Mesendoderm (in vitro differentiated cells): ENCODE measurements around the gene ART1.

ENCODE experiments used
- DNase-seq: peaks from one replicate; pipeline ENCODE4 v3.0.0; 2013
- H2AK5ac ChIP-seq: 2 replicates; pipeline ENCODE4 v1.6.1; 2013; ENCODE audit warnings: low read length, inconsistent platforms
- H2BK120ac ChIP-seq: 2 replicates; pipeline ENCODE4 v1.6.1; 2013; ENCODE audit warnings: low read depth, mild to moderate bottlenecking, low read length, moderate library complexity, mixed read lengths
- H2BK15ac ChIP-seq: replicated peaks from 2 replicates; pipeline ENCODE4 v1.6.1; 2013; ENCODE audit warnings: low read depth, mild to moderate bottlenecking, moderate library complexity
- H2BK5ac ChIP-seq: 2 replicates; pipeline ENCODE4 v1.6.1; 2013; ENCODE audit warnings: low read length, inconsistent platforms
- H3K18ac ChIP-seq: 2 replicates; pipeline ENCODE4 v1.6.1; 2013; ENCODE audit warnings: mild to moderate bottlenecking, low read length, mixed read lengths
- H3K23ac ChIP-seq: one replicate; pipeline ENCODE4 v1.6.1; 2013; ENCODE audit warnings: low read length
- H3K27ac ChIP-seq: 2 replicates; pipeline ENCODE4 v1.5.1; 2013; ENCODE audit warnings: low read depth, mild to moderate bottlenecking, inconsistent platforms, low read length, moderate library complexity
- H3K27me3 ChIP-seq: 2 replicates; pipeline ENCODE4 v1.6.1; 2013; ENCODE audit warnings: low read length, control low read depth, mild to moderate bottlenecking, inconsistent platforms; ENCODE audit not compliant: insufficient read depth, poor library complexity
- H3K36me3 ChIP-seq: 2 replicates; pipeline ENCODE4 v1.6.1; 2013; ENCODE audit warnings: low read length, inconsistent platforms; ENCODE audit not compliant: control insufficient read depth, insufficient read depth
- H3K4ac ChIP-seq: one replicate; pipeline ENCODE4 v1.6.1; 2013; ENCODE audit warnings: low read depth, mild to moderate bottlenecking, low read length, moderate library complexity
- H3K4me1 ChIP-seq: 2 replicates; pipeline ENCODE4 v1.6.1; 2013; ENCODE audit warnings: low read depth, low read length, inconsistent platforms; ENCODE audit not compliant: control insufficient read depth
- H3K4me2 ChIP-seq: 2 replicates; pipeline ENCODE4 v1.6.1; 2013; ENCODE audit warnings: low read length
- H3K4me3 ChIP-seq: 2 replicates; pipeline ENCODE4 v1.5.1; 2013; ENCODE audit warnings: mild to moderate bottlenecking, low read length
- H3K56ac ChIP-seq: one replicate; pipeline ENCODE4 v1.6.1; 2013; ENCODE audit warnings: low read length
- H3K79me1 ChIP-seq: 2 replicates; pipeline ENCODE4 v1.6.1; 2013; ENCODE audit warnings: low read length, inconsistent platforms
- H3K79me2 ChIP-seq: 2 replicates; pipeline ENCODE4 v1.6.1; 2013; ENCODE audit warnings: mild to moderate bottlenecking, low read length; ENCODE audit not compliant: control insufficient read depth, insufficient read depth
- H3K9ac ChIP-seq: 2 replicates; pipeline ENCODE4 v1.6.1; 2013; ENCODE audit warnings: low read length, inconsistent platforms
- H4K5ac ChIP-seq: one replicate; pipeline ENCODE4 v1.6.1; 2013; ENCODE audit warnings: low read length
- H4K8ac ChIP-seq: one replicate; pipeline ENCODE4 v1.6.1; 2013; ENCODE audit warnings: low read depth, mild to moderate bottlenecking, control low read depth, low read length, moderate library complexity
- WGBS: extraction: QIAGEN DNeasy Blood & Tissue Kit; methylation state at CpG from one replicate; pipeline ENCODE4 v1.1.7; 2013; ENCODE audit warnings: low lambda C conversion rate, missing lambda C conversion rate; ENCODE audit not compliant: insufficient coverage; ENCODE audit errors: extremely low coverage; 5-methylcytosine and 5-hydroxymethylcytosine counted together

Gene ART1

DNA sequence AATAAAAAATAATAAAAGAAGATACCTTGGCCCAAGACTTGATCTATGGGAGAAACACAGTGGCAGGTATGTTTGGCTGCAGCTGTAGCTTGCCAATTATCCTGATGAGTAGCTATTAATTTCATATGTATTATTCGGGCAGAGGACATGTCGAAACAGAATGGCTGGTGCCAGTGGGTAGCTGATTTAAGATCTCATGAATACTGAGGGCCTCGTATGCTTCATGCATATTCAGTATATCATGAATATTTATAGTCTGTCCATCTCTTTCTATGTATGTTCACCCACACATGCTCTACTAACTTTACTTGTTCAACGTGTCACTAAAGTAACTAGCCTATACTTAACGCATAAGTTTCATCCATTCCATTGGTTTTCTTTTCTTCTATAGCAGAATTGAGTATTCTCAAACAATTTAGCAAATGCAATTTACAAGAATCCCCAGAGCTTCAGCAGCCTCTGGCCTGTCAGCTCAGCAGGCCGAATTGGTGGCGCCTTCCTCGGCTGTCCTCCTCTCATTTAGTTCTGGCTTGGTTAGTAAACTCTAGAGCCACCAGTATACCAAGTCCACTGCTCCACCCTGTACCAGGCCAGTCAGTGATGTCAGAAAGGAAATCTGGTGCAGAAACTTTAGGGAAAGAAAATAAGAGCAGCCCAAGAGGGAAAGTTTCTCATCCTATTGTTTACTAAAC lies 21.0 kb upstream of the ART1 start:
- no peak overlapping the region for H3K4ac ChIP-seq
- H3K27me3 ChIP-seq = no peaks in the 10 kb centered on the region
- peaks cover 2% of the 10 kb centered on the region for H3K4me1 ChIP-seq
- H3K9ac ChIP-seq = no peak overlapping the region
- no peak overlapping the region for H3K4me2 ChIP-seq
- no peak overlapping the region for H3K18ac ChIP-seq
- no peak overlapping the region for H3K27ac ChIP-seq
- H4K5ac ChIP-seq = no peak overlapping the region
- no peaks in the 10 kb centered on the region for H3K36me3 ChIP-seq
- no peaks in the 10 kb centered on the region for H3K79me1 ChIP-seq
- no peak overlapping the region for H3K56ac ChIP-seq
- H3K4me3 ChIP-seq = no peak overlapping the region
- H3K23ac ChIP-seq = no peak overlapping the region
- WGBS = no CpG with 5 or more reads among the region's 8 CpGs
- H2BK5ac ChIP-seq = no peak overlapping the region
- H4K8ac ChIP-seq = no peak overlapping the region
- H2BK15ac ChIP-seq = no peak overlapping the region
- no peaks in the 10 kb centered on the region for H3K79me2 ChIP-seq
- no peak overlapping the region for H2AK5ac ChIP-seq
- H2BK120ac ChIP-seq = no peak overlapping the region
- DNase-seq = no peak

DNA sequence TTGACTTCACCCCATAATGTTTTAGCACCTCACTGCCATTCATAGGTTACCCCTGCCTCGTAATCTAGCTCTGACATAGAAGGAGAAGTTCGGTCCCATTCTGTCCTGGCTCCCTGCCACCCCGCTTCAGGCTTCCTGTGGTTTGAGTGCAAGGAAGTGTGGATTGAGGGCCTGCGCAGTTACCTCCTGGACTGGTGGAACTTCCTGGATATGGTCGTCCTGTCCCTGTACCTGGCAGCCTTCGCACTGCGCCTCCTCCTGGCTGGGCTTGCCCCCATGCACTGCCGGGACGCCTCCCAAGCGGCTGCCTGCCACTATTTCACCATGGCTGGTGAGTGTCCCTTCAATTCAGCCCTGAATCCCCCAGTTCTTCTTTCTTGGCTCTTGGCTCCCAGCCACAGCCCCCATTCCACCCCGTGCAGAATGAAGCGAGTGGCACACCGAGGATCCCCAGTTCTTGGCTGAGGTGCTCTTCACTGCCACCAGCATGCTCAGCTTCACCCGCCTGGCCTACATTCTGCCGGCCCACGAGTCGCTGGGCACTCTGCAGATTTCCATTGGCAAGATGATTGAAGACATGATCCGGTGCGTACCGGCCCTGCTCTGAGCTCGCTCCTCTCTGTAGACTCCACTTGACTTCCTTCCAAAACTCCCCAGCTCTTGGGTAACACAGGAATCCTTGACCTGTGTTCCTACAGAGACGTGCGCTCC lies 18.5 kb upstream of the ART1 start:
- Histone ChIP-seq H3K56ac (peak overlapping the region; percentile 3), H2BK15ac (no peak overlapping the region), H3K4me3 (no peak overlapping the region), H2AK5ac (no peak overlapping the region), H4K5ac (no peak overlapping the region), H3K27me3 (no peaks in the 10 kb centered on the region), H3K36me3 (no peaks in the 10 kb centered on the region), H3K79me1 (no peaks in the 10 kb centered on the region), H3K9ac (no peak overlapping the region), H3K23ac (no peak overlapping the region), H3K18ac (no peak overlapping the region), H4K8ac (no peak overlapping the region), H3K27ac (no peak overlapping the region), H3K79me2 (no peaks in the 10 kb centered on the region), H3K4ac (no peak overlapping the region), H2BK120ac (no peak overlapping the region), H2BK5ac (no peak overlapping the region), H3K4me1 (peaks cover 2% of the 10 kb centered on the region), H3K4me2 (no peak overlapping the region)
- WGBS = no CpG with 5 or more reads among the region's 23 CpGs
- no peak for DNase-seq

GRCh38 chr11:3627291-3627690 lies 17.6 kb upstream of the ART1 start:
- no peak overlapping the region for H3K4me3 ChIP-seq
- H3K27ac ChIP-seq = no peak overlapping the region
- H2BK120ac ChIP-seq = no peak overlapping the region
- H3K27me3 ChIP-seq = no peaks in the 10 kb centered on the region
- H3K79me2 ChIP-seq = no peaks in the 10 kb centered on the region
- no peak overlapping the region for H2AK5ac ChIP-seq
- no peak overlapping the region for H3K9ac ChIP-seq
- H3K4me1 ChIP-seq = no peaks in the 10 kb centered on the region
- H4K8ac ChIP-seq = no peak overlapping the region
- no peak overlapping the region for H2BK5ac ChIP-seq
- no peak overlapping the region for H3K4ac ChIP-seq
- H3K36me3 ChIP-seq = no peaks in the 10 kb centered on the region
- peak; percentile 35 for DNase-seq
- no peaks in the 10 kb centered on the region for H3K79me1 ChIP-seq
- WGBS = no CpG with 5 or more reads among the region's 1 CpG
- no peak overlapping the region for H2BK15ac ChIP-seq
- H3K23ac ChIP-seq = no peak overlapping the region
- H3K56ac ChIP-seq = no peak overlapping the region
- H3K4me2 ChIP-seq = no peak overlapping the region
- H4K5ac ChIP-seq = no peak overlapping the region
- H3K18ac ChIP-seq = no peak overlapping the region

DNA sequence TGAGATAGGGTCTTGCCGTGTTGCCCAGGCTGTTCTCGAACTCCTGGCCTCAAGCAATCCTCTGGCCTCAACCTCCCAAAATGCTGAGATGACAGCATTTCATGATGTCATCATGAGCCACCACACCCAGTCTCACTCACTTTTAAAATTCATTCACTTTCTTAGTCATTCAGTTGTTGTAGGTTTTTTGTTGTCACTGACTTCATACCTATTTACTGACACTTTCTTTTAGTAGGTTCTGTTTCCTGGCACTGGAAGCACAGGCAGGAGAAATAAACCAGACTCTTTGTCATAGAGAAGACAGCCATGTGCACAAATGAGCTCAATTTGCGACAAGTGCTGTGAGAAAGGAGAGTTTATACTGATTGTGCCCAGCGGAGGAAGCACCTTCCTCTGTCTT lies 13.6 kb upstream of the ART1 start:
- no peaks in the 10 kb centered on the region for H3K4me1 ChIP-seq
- no peak overlapping the region for H3K23ac ChIP-seq
- no peak overlapping the region for H2BK120ac ChIP-seq
- H3K79me2 ChIP-seq = no peaks in the 10 kb centered on the region
- no peak for DNase-seq
- no peak overlapping the region for H3K56ac ChIP-seq
- no peak overlapping the region for H2AK5ac ChIP-seq
- no peak overlapping the region for H2BK5ac ChIP-seq
- H3K79me1 ChIP-seq = no peaks in the 10 kb centered on the region
- WGBS = no CpG with 5 or more reads among the region's 4 CpGs
- H3K4me2 ChIP-seq = no peak overlapping the region
- H3K4ac ChIP-seq = no peak overlapping the region
- H3K27me3 ChIP-seq = no peaks in the 10 kb centered on the region
- no peaks in the 10 kb centered on the region for H3K36me3 ChIP-seq
- H4K5ac ChIP-seq = no peak overlapping the region
- H2BK15ac ChIP-seq = no peak overlapping the region
- H3K9ac ChIP-seq = no peak overlapping the region
- no peak overlapping the region for H3K27ac ChIP-seq
- no peak overlapping the region for H4K8ac ChIP-seq
- H3K4me3 ChIP-seq = no peak overlapping the region
- no peak overlapping the region for H3K18ac ChIP-seq

DNA sequence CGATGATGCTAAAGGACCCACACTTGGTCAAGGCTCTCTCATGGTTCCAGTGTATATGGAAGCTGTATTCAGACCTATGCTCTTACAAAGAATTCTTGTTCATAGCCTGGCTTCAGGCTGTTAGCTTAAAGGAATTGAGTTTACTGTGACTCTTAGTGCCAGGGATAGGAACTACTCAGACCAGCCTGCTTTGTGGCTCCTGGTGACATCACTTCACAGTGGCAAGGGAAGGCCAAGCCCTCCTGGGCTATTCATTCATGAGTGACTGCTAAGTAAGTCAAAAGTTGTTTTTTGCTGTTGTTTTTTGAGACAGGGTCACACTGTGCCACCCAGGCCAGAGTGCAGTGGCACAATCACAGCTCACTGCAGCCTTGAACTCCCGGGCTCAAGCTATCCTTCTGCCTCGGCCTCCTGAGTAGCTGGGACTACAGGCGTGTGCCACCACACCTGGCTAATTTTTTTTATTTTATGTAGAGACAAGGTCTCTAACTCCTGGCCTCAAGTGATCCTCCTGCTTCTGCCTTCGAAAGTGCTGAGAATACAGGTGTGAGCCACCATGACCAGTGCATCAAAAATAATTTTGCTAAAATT lies 12.8 kb upstream of the ART1 start:
- no peak overlapping the region for H2BK120ac ChIP-seq
- no peak overlapping the region for H3K9ac ChIP-seq
- H3K36me3 ChIP-seq = no peaks in the 10 kb centered on the region
- H3K27me3 ChIP-seq = no peaks in the 10 kb centered on the region
- H2BK5ac ChIP-seq = no peak overlapping the region
- no peaks in the 10 kb centered on the region for H3K79me2 ChIP-seq
- H4K5ac ChIP-seq = no peak overlapping the region
- no CpG with 5 or more reads among the region's 5 CpGs for WGBS
- no peak for DNase-seq
- H3K79me1 ChIP-seq = no peaks in the 10 kb centered on the region
- H3K4me1 ChIP-seq = no peaks in the 10 kb centered on the region
- no peak overlapping the region for H3K18ac ChIP-seq
- H3K4me3 ChIP-seq = no peak overlapping the region
- no peak overlapping the region for H3K56ac ChIP-seq
- H2BK15ac ChIP-seq = no peak overlapping the region
- H2AK5ac ChIP-seq = no peak overlapping the region
- no peak overlapping the region for H3K23ac ChIP-seq
- no peak overlapping the region for H3K4me2 ChIP-seq
- H3K27ac ChIP-seq = no peak overlapping the region
- no peak overlapping the region for H4K8ac ChIP-seq
- H3K4ac ChIP-seq = no peak overlapping the region
